Heart left ventricle (tissue), 16 donors: ENCODE measurements around the gene MEGF8. TPM values are rescaled to one million over a fixed set of nuclear protein-coding genes. Genes with fewer than 3 reads are reported as not detected.
A peak's percentile ranks its signal among the peaks of the same experiment; 100 is the strongest.

Experiments
- ATAC-seq, 4 donors: fragments of 200-7000 bp; cut with Tn5 transposase; one replicate each; pipeline ENCODE4 v1.9.1; 2020 to 2022; ENCODE audit warnings: moderate library complexity in 4 of 4, mild to moderate bottlenecking in 3 of 4, moderate number of reproducible peaks in 1 of 4
- DNase-seq, 5 donors: peaks; one replicate each; pipeline ENCODE4 v3.0.0-alpha.2; 2020
- H3K27ac ChIP-seq, 12 donors: fragments of 200-600 bp; sonication (generic) in 4 of 12; one replicate each; pipeline versions ENCODE4 v1.5.0 to v1.8.0; 2016 to 2022; ENCODE audit warnings: mild to moderate bottlenecking in 2 of 12
- H3K27me3 ChIP-seq, 9 donors: fragments of 200-600 bp; sonication (generic) in 2 of 9; one replicate each; pipeline versions ENCODE4 v1.5.1 to v1.8.0; 2016 to 2022; ENCODE audit warnings: mild to moderate bottlenecking in 3 of 9
- H3K36me3 ChIP-seq, 9 donors: fragments of 200-600 bp; sonication (generic) in 2 of 9; one replicate each; pipeline versions ENCODE4 v1.5.0 to v1.8.0; 2018 to 2022; ENCODE audit warnings: mild to moderate bottlenecking in 2 of 9
- H3K4me1 ChIP-seq, 12 donors: fragments of 200-600 bp; sonication (generic) in 4 of 12; one replicate each; pipeline versions ENCODE4 v1.5.0 to v1.8.0; 2016 to 2022; ENCODE audit warnings: mild to moderate bottlenecking in 3 of 12
- H3K4me3 ChIP-seq, 12 donors: fragments of 200-600 bp; sonication (generic) in 4 of 12; one replicate each; pipeline versions ENCODE4 v1.5.0 to v1.8.0; 2017 to 2022; ENCODE audit warnings: mild to moderate bottlenecking in 9 of 12, moderate library complexity in 4 of 12
- H3K9me3 ChIP-seq, 12 donors: fragments of 200-600 bp; sonication (generic) in 4 of 12; one replicate each; pipeline versions ENCODE4 v1.5.0 to v1.8.0; 2016 to 2022; ENCODE audit warnings: mild to moderate bottlenecking in 1 of 12
- POLR2A ChIP-seq, 2 donors: fragments of 450-650 bp; IDR thresholded peaks; one replicate each; pipeline ENCODE4 v1.6.1; 2017; ENCODE audit warnings: antibody characterized with exemption in 2 of 2, mild to moderate bottlenecking in 2 of 2, moderate library complexity in 2 of 2
- WGBS, 4 donors: extraction: QIAGEN DNeasy Blood & Tissue Kit in 2 of 4; methylation state at CpG; one replicate each; pipeline versions ENCODE4 v1.1.5 to v1.1.7; 2013 to 2018; 5-methylcytosine and 5-hydroxymethylcytosine counted together
- intact Hi-C, 10 donors: fragments of 100-400 bp; cut with DNase I; formaldehyde crosslinking; loops; one replicate each; pipeline versions ENCODE4 v1.11.1 to v1.14.2; 2022
- polyA plus RNA-seq, 2 donors: library from polyadenylated mRNA; stranded (reverse); fragments of 200-250 nt; gene quantifications; one replicate each; pipeline ENCODE4 v1.2.3, GENCODE V29; 2013
- total RNA-seq, 9 donors: library from RNA; depleted of rRNA in 2 of 9; stranded (reverse); fragments of >200 nt in 2 of 9; fragmentation: NEBNext Ultra II Directional in 3 of 9; extraction: Animal tissue kit (Norgen Biotek cat#: 25700) in 3 of 9; gene quantifications; one replicate each; pipeline versions ENCODE4 v1.1.0 to v1.2.4, GENCODE V29; 2016 to 2023
- TF ChIP-seq, protein P1 (sequence below), 12 donors: fragments of 200-600 bp; sonication (generic) in 4 of 12; IDR thresholded peaks; one replicate each; pipeline versions ENCODE4 v1.5.0 to v1.8.0; 2018 to 2022; ENCODE audit warnings: antibody characterized with exemption in 12 of 12, mild to moderate bottlenecking in 5 of 12
- donor health status: ischemic (EF 13 %, LVEDD 7.1; RV severe dilation, severe dysfunction).
- donor health status: healthy with polysubstance abuse.
- donor health status: DM: no; HTN: yes; CAD: no.
- donor health status: DM: no; HTN: no; CAD: no.
- donor health status: ischemic (EF 25% LVEDD 6.9; RV normal size, moderate dysfunction).
- donor health status: ischemic (EF 25% LVEDD 5.7; RV mildly dilated, moderate dysfunction).
- donor health status: healthy.
- donor health status: DM: yes; HTN: yes; CAD: no.
- donor health status: ischemic (EF 35%, LVEDD 5.7; RV mildly dilated, moderate dysfunction).
- donor health status: nonischemic (EF 11% LVEDD 7.7; RV severe dilation, severe dysfunction).
- donor health status: DM: yes; HTN: yes; CAD: no.
- donor health status: PGD.
- donor health status: ischemic (EF 29% LVEDD 5.4; RV normal size, mild dysfunction).
- donor health status: nonischemic (EF 23%, LVEDD 6.1; RV moderate dilation, normal function).

Gene MEGF8
- total and polyA plus RNA-seq, 11 donors = 22.8 to 50.4 (median 32.8) TPM

DNA sequence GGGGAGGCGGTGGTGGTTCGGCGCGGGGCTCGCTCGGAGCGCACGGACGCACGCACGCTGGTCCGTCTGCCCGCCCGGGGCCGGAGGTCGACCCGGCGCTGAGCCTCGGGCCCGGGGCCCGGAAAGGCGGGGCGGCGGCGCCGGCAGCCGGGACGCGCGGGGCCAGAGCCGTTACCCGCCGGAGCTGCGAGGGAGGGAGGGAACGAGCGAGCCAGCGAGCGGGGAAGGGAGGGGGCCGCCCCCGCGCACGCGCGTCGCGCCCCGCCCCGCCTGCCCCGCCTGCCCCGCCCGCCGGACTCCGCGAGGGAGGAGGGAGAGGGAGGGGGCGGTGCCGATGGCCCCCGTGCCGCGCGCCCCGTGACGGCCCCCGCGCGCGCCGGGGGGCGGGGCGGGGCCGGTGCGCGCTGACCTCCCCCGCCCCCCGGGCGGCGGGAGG, 41.4 kb upstream of the MEGF8 start:
- peak overlapping the region; percentile 58 to 100 (median 96) for H3K27ac ChIP-seq
- no peaks in the 10 kb centered on the region for H3K27me3 ChIP-seq
- TF ChIP-seq POLR2A (IDR thresholded peaks at IDR 0.05) = no peak
- TF ChIP-seq, protein P1, sequence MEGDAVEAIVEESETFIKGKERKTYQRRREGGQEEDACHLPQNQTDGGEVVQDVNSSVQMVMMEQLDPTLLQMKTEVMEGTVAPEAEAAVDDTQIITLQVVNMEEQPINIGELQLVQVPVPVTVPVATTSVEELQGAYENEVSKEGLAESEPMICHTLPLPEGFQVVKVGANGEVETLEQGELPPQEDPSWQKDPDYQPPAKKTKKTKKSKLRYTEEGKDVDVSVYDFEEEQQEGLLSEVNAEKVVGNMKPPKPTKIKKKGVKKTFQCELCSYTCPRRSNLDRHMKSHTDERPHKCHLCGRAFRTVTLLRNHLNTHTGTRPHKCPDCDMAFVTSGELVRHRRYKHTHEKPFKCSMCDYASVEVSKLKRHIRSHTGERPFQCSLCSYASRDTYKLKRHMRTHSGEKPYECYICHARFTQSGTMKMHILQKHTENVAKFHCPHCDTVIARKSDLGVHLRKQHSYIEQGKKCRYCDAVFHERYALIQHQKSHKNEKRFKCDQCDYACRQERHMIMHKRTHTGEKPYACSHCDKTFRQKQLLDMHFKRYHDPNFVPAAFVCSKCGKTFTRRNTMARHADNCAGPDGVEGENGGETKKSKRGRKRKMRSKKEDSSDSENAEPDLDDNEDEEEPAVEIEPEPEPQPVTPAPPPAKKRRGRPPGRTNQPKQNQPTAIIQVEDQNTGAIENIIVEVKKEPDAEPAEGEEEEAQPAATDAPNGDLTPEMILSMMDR (IDR thresholded peaks at IDR 0.05) = no peak
- H3K4me1 ChIP-seq = peaks cover 18 to 69% (median 58%) of the 10 kb centered on the region in 12 donors
- peak overlapping the region in 11 of 12 donors; percentile 31 to 86 (median 65) for H3K4me3 ChIP-seq
- DNase-seq (peak; percentile 87 to 91 (median 87)), ATAC-seq (peak in 3 of 4 donors; percentile 12 to 38 (median 33))
- peaks cover 0 to 24% (median 23%) of the 10 kb centered on the region in 9 donors for H3K36me3 ChIP-seq
- no peaks in the 10 kb centered on the region for H3K9me3 ChIP-seq
- intact Hi-C loops = loop anchor here in 2 of 10 donors (1.0 to 5.0 kb wide), 2 partner anchors 30 to 42 kb away; partner anchors contain the start of gene GSK3A (in 1 of the 2)
- WGBS, 4 donors = 0 to 2% (median 1%) methylated on average over 15 to 76 of the region's 76 CpGs

DNA sequence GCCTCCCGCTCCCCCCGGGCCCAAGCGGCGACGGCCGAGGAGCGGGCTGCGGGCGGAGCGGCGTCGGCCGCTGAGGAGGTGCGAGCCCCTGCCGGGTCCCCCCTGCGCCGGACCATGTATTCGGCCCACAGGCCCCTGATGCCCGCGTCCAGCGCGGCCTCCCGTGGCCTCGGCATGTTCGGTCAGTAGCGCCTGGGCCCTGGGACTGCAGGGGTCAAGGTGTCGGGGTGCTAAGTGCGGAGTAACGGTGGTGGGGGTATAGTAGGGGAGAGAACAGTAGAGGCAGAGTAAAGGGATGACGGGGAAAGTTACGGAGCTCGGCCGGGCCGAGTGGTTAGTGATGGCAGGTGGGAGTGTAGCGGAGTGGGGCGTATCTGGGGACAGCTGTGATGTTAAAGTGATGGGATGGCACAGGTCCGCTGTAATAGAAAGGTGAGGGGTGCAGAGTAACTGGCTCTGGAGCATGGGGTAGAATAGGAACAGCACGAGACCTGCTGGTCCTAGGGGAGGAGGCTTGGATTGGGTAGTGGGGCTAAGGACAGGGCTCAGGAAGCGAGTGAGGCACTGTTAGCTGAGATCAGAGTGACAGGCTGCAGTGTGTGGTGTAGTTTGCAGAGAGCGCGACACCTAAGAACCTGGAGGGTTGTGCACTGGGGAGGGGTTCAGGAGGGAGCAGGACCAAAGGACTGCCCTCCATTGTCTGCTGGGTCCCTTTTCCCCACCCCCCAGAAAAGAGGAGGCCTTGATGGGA, 40.7 kb upstream of the MEGF8 start:
- Histone ChIP-seq H3K4me1 (peaks cover 12 to 62% (median 51%) of the 10 kb centered on the region in 12 donors), H3K36me3 (peaks cover 0 to 31% (median 30%) of the 10 kb centered on the region in 9 donors), H3K27ac (peak overlapping the region in 11 of 12 donors; percentile 59 to 97 (median 77)), H3K9me3 (no peaks in the 10 kb centered on the region), H3K27me3 (no peaks in the 10 kb centered on the region), H3K4me3 (peak overlapping the region; percentile 35 to 89 (median 65))
- TF ChIP-seq POLR2A (IDR thresholded peaks at IDR 0.05) = no peak
- intact Hi-C loops = loop anchor here in 4 of 10 donors (1.0 to 5.0 kb wide), 4 partner anchors 30 to 42 kb away; partner anchors contain the start of gene GSK3A (in 1 of the 4)
- no peak for ATAC-seq
- 2 to 4% (median 3%) methylated on average over 34 to 41 of the region's 41 CpGs for WGBS, 4 donors
- peak in 1 of 5 donors; percentile 51 for DNase-seq

DNA sequence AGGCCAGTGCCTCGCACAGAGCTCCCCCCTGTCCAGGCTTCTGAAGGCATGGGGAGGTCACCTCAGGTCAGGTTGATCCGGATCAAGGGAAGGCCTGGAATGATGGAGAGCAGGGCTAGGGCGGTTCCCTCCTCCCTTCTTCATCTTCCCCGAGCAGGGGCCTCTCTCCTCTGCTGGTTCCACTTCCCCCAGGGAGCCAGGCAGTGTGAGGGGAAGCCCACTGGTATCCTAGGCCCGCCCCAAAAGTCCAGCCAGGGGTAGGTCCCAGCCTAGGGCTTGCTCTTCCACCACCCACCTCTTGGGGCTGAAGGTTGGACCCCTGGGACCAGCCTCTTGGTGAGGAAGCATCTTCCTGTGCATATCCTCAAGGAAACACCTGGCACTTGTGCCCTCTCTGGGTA, 39.9 kb upstream of the MEGF8 start:
- Histone ChIP-seq H3K9me3 (no peaks in the 10 kb centered on the region), H3K4me1 (peaks cover 12 to 57% (median 51%) of the 10 kb centered on the region in 12 donors), H3K27me3 (no peaks in the 10 kb centered on the region), H3K4me3 (peak overlapping the region in 10 of 12 donors; percentile 4 to 89 (median 65)), H3K36me3 (peaks cover 0 to 39% (median 38%) of the 10 kb centered on the region in 9 donors), H3K27ac (peak overlapping the region in 11 of 12 donors; percentile 59 to 97 (median 77))
- TF ChIP-seq POLR2A (IDR thresholded peaks at IDR 0.05) = no peak
- TF ChIP-seq, protein P1 (IDR thresholded peaks at IDR 0.05) = no peak
- intact Hi-C loops = loop anchor here in 2 of 10 donors (5.0 kb wide), 2 partner anchors 37 to 38 kb away; no protein-coding TSS in a partner anchor
- ATAC-seq (no peak), DNase-seq (peak in 1 of 5 donors; percentile 46)
- WGBS, 4 donors = 15 to 20% (median 17%) methylated on average over 5 of the region's 5 CpGs

DNA sequence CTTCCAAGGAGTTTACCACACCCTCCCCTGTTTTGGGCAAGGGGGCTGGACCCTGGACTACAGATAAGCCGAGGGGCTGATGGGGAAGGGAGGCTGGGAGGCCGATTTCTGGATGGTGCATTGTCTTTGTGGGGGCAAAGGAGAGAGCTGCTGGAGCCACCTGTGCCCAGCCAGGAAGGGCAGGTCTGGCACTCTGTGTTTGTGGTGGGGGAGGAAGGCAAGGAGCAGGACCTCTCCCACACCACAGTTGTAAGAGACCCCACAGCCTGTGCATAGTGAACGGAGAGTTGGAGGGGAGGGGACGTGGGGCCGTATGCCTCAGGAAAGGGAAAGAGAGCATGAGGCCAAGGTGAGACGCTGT, 39.5 kb upstream of the MEGF8 start:
- TF ChIP-seq POLR2A (IDR thresholded peaks at IDR 0.05) = no peak
- TF ChIP-seq, protein P1 (IDR thresholded peaks at IDR 0.05) = no peak
- ATAC-seq (no peak), DNase-seq (no peak)
- no peaks in the 10 kb centered on the region for H3K9me3 ChIP-seq
- H3K27me3 ChIP-seq = no peaks in the 10 kb centered on the region
- H3K4me3 ChIP-seq = peak overlapping the region in 8 of 12 donors; percentile 60 to 89 (median 66)
- H3K27ac ChIP-seq = peak overlapping the region in 11 of 12 donors; percentile 59 to 97 (median 77)
- WGBS, 4 donors = 18 to 26% (median 18%) methylated on average over 4 to 6 of the region's 6 CpGs
- intact Hi-C loops = loop anchor here in 2 of 10 donors (5.0 kb wide), 2 partner anchors 36 to 39 kb away; no protein-coding TSS in a partner anchor
- H3K36me3 ChIP-seq = peaks cover 0 to 43% (median 42%) of the 10 kb centered on the region in 9 donors
- peaks cover 12 to 53% (median 49%) of the 10 kb centered on the region in 12 donors for H3K4me1 ChIP-seq
